Caco-2 (cell line): ENCODE measurements around the gene CXCL12. TPM values are rescaled to one million over a fixed set of nuclear protein-coding genes. Genes with fewer than 3 reads are reported as not detected.

Experiments
- BruUV-seq: library from RNA; stranded (reverse); fragments of 400-500 nt; replicated peaks from 2 replicates; lab custom pipeline; 2021; lab: Mats Ljungman, UMichigan
- CTCF ChIA-PET: fragments of 300-600 bp; sonication (Branson Sonifier 250); formaldehyde crosslinking; loops from one replicate; lab custom pipeline; 2022; ENCODE audit warnings: antibody characterized with exemption; lab: Charles Lee
- POLR2A ChIA-PET: fragments of 300-600 bp; sonication (Branson Sonifier 250); formaldehyde crosslinking; loops from one replicate; lab custom pipeline; 2022; ENCODE audit warnings: antibody characterized with exemption; lab: Charles Lee
- DNase-seq, 2 experiments: peaks; one replicate each; pipeline versions ENCODE4 v3.0.0 to v3.0.0-alpha.2; 2020 to 2022
- H3K27me3 ChIP-seq: replicated peaks from 2 replicates; pipeline ENCODE4 v1.6.0; 2011; ENCODE audit warnings: low read length; ENCODE audit not compliant: control insufficient read depth, insufficient read depth
- H3K36me3 ChIP-seq: 2 replicates; pipeline ENCODE4 v1.5.1; 2011; ENCODE audit warnings: low read length; ENCODE audit not compliant: control insufficient read depth, insufficient read depth
- H3K4me1 ChIP-seq: fragments of 250-450 bp; sonication (Bioruptor Pico); 2 replicates; pipeline ENCODE4 v1.5.1; 2020; ENCODE audit warnings: mild to moderate bottlenecking
- H3K4me3 ChIP-seq: 2 replicates; pipeline ENCODE4 v1.5.1; 2011; ENCODE audit warnings: low read depth, mild to moderate bottlenecking, control low read depth, low read length
- H3K9me3 ChIP-seq: fragments of 250-450 bp; sonication (Bioruptor Pico); 2 replicates; pipeline ENCODE4 v1.5.1; 2020; ENCODE audit warnings: mild to moderate bottlenecking, moderate library complexity
- H3K27ac Mint-ChIP-seq: one replicate; pipeline ENCODE4 v1.8.0; 2022; ENCODE audit warnings: mixed read lengths; ENCODE audit not compliant: unreplicated experiment
- H3K27me3 Mint-ChIP-seq: one replicate; pipeline ENCODE4 v1.8.0; 2022; ENCODE audit warnings: mixed read lengths; ENCODE audit not compliant: insufficient read depth, unreplicated experiment
- H3K36me3 Mint-ChIP-seq: one replicate; pipeline ENCODE4 v1.8.0; 2022; ENCODE audit warnings: mild to moderate bottlenecking, mixed read lengths; ENCODE audit not compliant: insufficient read depth, unreplicated experiment
- H3K4me1 Mint-ChIP-seq: one replicate; pipeline ENCODE4 v1.8.0; 2022; ENCODE audit warnings: low read depth, mixed read lengths; ENCODE audit not compliant: unreplicated experiment
- H3K4me3 Mint-ChIP-seq: one replicate; pipeline ENCODE4 v1.8.0; 2022; ENCODE audit warnings: mild to moderate bottlenecking, moderate library complexity, mixed read lengths; ENCODE audit not compliant: unreplicated experiment
- H3K9me3 Mint-ChIP-seq: one replicate; pipeline ENCODE4 v1.8.0; 2022; ENCODE audit warnings: mixed read lengths; ENCODE audit not compliant: unreplicated experiment
- CTCF ChIP-seq, 2 experiments: fragments of 200-600 bp in 1 of 2; IDR thresholded peaks; 1 replicate in 1 of 2; 2 replicates in 1 of 2; pipeline versions ENCODE4 v1.5.1 to v1.8.0; 2011 to 2022; ENCODE audit warnings: antibody characterized with exemption in 1 of 2, control low read depth in 1 of 2, inconsistent platforms in 1 of 2, low read depth in 1 of 2, low read length in 1 of 2, mild to moderate bottlenecking in 1 of 2, moderate library complexity in 1 of 2; ENCODE audit not compliant: insufficient read depth in 1 of 2, severe bottlenecking in 1 of 2, unreplicated experiment in 1 of 2
- intact Hi-C: fragments of 100-400 bp; cut with micrococcal nuclease; formaldehyde crosslinking; loops from one replicate; pipeline ENCODE4 v1.10.0; 2022; ENCODE audit not compliant: unreplicated experiment
- total RNA-seq: library from RNA; stranded (reverse); gene quantifications from 2 replicates; pipeline ENCODE4 v1.2.3, GENCODE V29; 2022

Gene CXCL12
- total RNA-seq, 1 experiment from 2014 or later, result 0.27 TPM

GRCh38 chr10:44384601-44385025, 284 bp downstream of the CXCL12 start:
- BruUV-seq, result no TSS peak
- H3K4me1 Mint-ChIP-seq, result no peaks in the 10 kb centered on the region
- no peak for DNase-seq
- H3K27me3 Mint-ChIP-seq, result peaks cover 18% of the 10 kb centered on the region
- H3K9me3 Mint-ChIP-seq, result no peaks in the 10 kb centered on the region
- intact Hi-C loops, result loop anchor here (10.0 kb wide), 2 partner anchors 210 to 500 kb away; no protein-coding TSS in a partner anchor
- H3K36me3 Mint-ChIP-seq, result no peaks in the 10 kb centered on the region
- Histone ChIP-seq H3K4me3 (0 out of 2 replicates have a peak overlapping the region, but pooled peaks have one; percentile 13), H3K27me3 (peaks cover 1% of the 10 kb centered on the region), H3K9me3 (no peaks in the 10 kb centered on the region), H3K36me3 (no peaks in the 10 kb centered on the region), H3K4me1 (peaks cover 9% of the 10 kb centered on the region)
- no peak for TF ChIP-seq CTCF (IDR thresholded peaks at IDR 0.05; ENCODE audit: insufficient read depth in 1 of 2, low read depth in 1 of 2, low read length in 1 of 2, severe bottlenecking in 1 of 2, unreplicated experiment in 1 of 2)
- H3K27ac Mint-ChIP-seq, result no peak overlapping the region
- no peak overlapping the region for H3K4me3 Mint-ChIP-seq
- ChIA-PET POLR2A (no interaction called here), CTCF (no interaction called here)

- no peak for TF ChIP-seq CTCF (IDR thresholded peaks at IDR 0.05; ENCODE audit: insufficient read depth in 1 of 2, low read depth in 1 of 2, low read length in 1 of 2, severe bottlenecking in 1 of 2, unreplicated experiment in 1 of 2)
- no TSS peak for BruUV-seq
- H3K4me3 ChIP-seq, result no peak overlapping the region
- H3K27me3 ChIP-seq, result peaks cover 1% of the 10 kb centered on the region
- peak in 1 of 2 experiments; percentile 31 for DNase-seq
- Mint-ChIP-seq H3K4me1 (no peaks in the 10 kb centered on the region), H3K36me3 (no peaks in the 10 kb centered on the region), H3K9me3 (no peaks in the 10 kb centered on the region), H3K4me3 (peak overlapping the region; percentile 62), H3K27ac (no peak overlapping the region), H3K27me3 (peaks cover 19% of the 10 kb centered on the region)
- peaks cover 9% of the 10 kb centered on the region for H3K4me1 ChIP-seq
- no peaks in the 10 kb centered on the region for H3K36me3 ChIP-seq
- POLR2A ChIA-PET, result no interaction called here
- intact Hi-C loops, result loop anchor here (10.0 kb wide), 2 partner anchors 209 to 499 kb away; no protein-coding TSS in a partner anchor
- CTCF ChIA-PET, result no interaction called here
- H3K9me3 ChIP-seq, result no peaks in the 10 kb centered on the region
Measured at GRCh38 chr10:44383749-44384600, 922 bp downstream of the CXCL12 start.

- CTCF ChIA-PET, result no interaction called here
- H3K4me3 ChIP-seq, result no peak overlapping the region
Measured at GRCh38 chr10:44382981-44383748, 1.7 kb downstream of the CXCL12 start.

More at GRCh38 chr10:44382981-44383748, 1.7 kb downstream of the CXCL12 start:
- peaks cover 26% of the 10 kb centered on the region for H3K27me3 Mint-ChIP-seq
- intact Hi-C loops, result loop anchor here (10.0 kb wide), 2 partner anchors 208 to 498 kb away; no protein-coding TSS in a partner anchor
- H3K9me3 Mint-ChIP-seq, result no peaks in the 10 kb centered on the region
- TF ChIP-seq CTCF (IDR thresholded peaks at IDR 0.05; ENCODE audit: insufficient read depth in 1 of 2, low read depth in 1 of 2, low read length in 1 of 2, severe bottlenecking in 1 of 2, unreplicated experiment in 1 of 2), result no peak
- Histone ChIP-seq H3K4me1 (peaks cover 9% of the 10 kb centered on the region), H3K9me3 (no peaks in the 10 kb centered on the region), H3K36me3 (no peaks in the 10 kb centered on the region), H3K27me3 (peaks cover 1% of the 10 kb centered on the region)
- POLR2A ChIA-PET, result no interaction called here
- H3K4me3 Mint-ChIP-seq, result peak overlapping the region; percentile 10
- no peaks in the 10 kb centered on the region for H3K36me3 Mint-ChIP-seq
- no TSS peak for BruUV-seq
- H3K4me1 Mint-ChIP-seq, result no peaks in the 10 kb centered on the region
- peak in 1 of 2 experiments; percentile 21 for DNase-seq
- no peak overlapping the region for H3K27ac Mint-ChIP-seq
